ENCODE measurements around the gene KANK2.
"Not testable (repeated sequence)": the region's sequence is repeated elsewhere in the genome, so short reads cannot be mapped to it uniquely, and the experiment has no call there.

DNA sequence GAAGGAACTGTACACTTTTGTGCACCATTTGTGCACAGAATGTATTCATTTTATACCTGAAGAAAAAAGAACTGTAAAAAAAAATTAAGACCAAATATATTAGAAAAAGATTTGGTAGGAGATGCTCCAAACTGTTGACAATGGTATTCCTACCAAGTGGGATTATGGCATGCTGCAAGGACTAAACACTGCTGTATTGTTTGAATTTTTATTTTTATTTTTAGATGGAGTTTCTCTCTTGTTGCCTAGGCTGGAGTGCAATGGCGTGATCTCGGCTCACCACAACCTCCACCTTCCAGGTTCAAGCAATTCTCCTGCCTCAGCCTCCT lies 36.9 kb downstream of the KANK2 start:
- TF ChIP-seq, protein P1, sequence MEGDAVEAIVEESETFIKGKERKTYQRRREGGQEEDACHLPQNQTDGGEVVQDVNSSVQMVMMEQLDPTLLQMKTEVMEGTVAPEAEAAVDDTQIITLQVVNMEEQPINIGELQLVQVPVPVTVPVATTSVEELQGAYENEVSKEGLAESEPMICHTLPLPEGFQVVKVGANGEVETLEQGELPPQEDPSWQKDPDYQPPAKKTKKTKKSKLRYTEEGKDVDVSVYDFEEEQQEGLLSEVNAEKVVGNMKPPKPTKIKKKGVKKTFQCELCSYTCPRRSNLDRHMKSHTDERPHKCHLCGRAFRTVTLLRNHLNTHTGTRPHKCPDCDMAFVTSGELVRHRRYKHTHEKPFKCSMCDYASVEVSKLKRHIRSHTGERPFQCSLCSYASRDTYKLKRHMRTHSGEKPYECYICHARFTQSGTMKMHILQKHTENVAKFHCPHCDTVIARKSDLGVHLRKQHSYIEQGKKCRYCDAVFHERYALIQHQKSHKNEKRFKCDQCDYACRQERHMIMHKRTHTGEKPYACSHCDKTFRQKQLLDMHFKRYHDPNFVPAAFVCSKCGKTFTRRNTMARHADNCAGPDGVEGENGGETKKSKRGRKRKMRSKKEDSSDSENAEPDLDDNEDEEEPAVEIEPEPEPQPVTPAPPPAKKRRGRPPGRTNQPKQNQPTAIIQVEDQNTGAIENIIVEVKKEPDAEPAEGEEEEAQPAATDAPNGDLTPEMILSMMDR (conservative IDR thresholded peaks at IDR 0.05 in 1 of 2, IDR thresholded peaks at IDR 0.05 in 1 of 2; ENCODE audit: low read depth in 1 of 2, low read length in 2 of 2): not testable (repeated sequence)
- not testable (repeated sequence) for TF ChIP-seq EZH2 (IDR thresholded peaks at IDR 0.05; ENCODE audit: low read length, missing control alignments)
